A549 (cell line): ENCODE results near the gene RTBDN. TPM values are rescaled to one million over a fixed set of nuclear protein-coding genes. Genes with fewer than 3 reads are reported as not detected.
A peak's percentile ranks its signal among the peaks of the same experiment; 100 is the strongest.

Experiments used
- ATAC-seq, 2 experiments: fragments of 200-7000 bp in 1 of 2; fragments of >200 bp in 1 of 2; cut with Nextera tagmentation in 1 of 2; cut with Tn5 transposase in 1 of 2; 3 replicates each; pipeline versions ENCODE4 v1.8.0 to v1.9.1; 2018 to 2020; ENCODE audit warnings: mild to moderate bottlenecking in 1 of 2, moderate library complexity in 1 of 2
- CTCF ChIA-PET: fragments of 300-600 bp; sonication (Branson Sonifier 250); formaldehyde crosslinking; extraction: SDS; loops from one replicate; lab custom pipeline; 2021; ENCODE audit warnings: antibody characterized with exemption, inconsistent platforms; lab: Yijun Ruan, JAX
- POLR2A ChIA-PET: fragments of 350-600 bp; formaldehyde crosslinking; extraction: SDS; loops from one replicate; lab custom pipeline; 2021; ENCODE audit warnings: antibody characterized with exemption, inconsistent platforms; lab: Yijun Ruan, JAX
- DNase-seq, 2 experiments: peaks; one replicate each; pipeline versions ENCODE4 v3.0.0 to v3.0.0-alpha.2; 2011 to 2016; ENCODE audit warnings: low read depth in 1 of 2, low spot score in 1 of 2
- FAIRE-seq: peaks from 2 replicates; lab custom pipeline; 2011; peaks lifted over from hg19 to GRCh38; lab: Jason Lieb, UNC
- H3K27ac ChIP-seq, 2 experiments: fragments of >200 bp; sonication (Bioruptor Twin); formaldehyde crosslinking; 3 replicates each; pipeline ENCODE4 v1.5.1; 2016 to 2017
- H3K4me1 ChIP-seq: fragments of >200 bp; sonication (Bioruptor Twin); formaldehyde crosslinking; 3 replicates; pipeline ENCODE4 v1.6.1; 2016
- H3K4me2 ChIP-seq: fragments of >200 bp; sonication (Bioruptor Twin); formaldehyde crosslinking; 3 replicates; pipeline ENCODE4 v1.6.1; 2016
- H3K4me3 ChIP-seq: fragments of >200 bp; sonication (Bioruptor Twin); formaldehyde crosslinking; 3 replicates; pipeline ENCODE4 v1.5.1; 2016
- H3K9me3 ChIP-seq: fragments of >200 bp; sonication (Bioruptor Twin); formaldehyde crosslinking; 3 replicates; pipeline ENCODE4 v1.6.1; 2016
- BCL3 ChIP-seq: fragments of >200 bp; sonication (Bioruptor Twin); formaldehyde crosslinking; IDR thresholded peaks from 3 replicates; pipeline ENCODE4 v1.6.1; 2016
- CBX2 ChIP-seq: fragments of 200-600 bp; sonication (generic); IDR thresholded peaks from 2 replicates; pipeline ENCODE4 v1.6.1; 2016; ENCODE audit warnings: low read depth, mild to moderate bottlenecking, borderline replicate concordance
- E2F6 ChIP-seq: IDR thresholded peaks from 2 replicates; pipeline ENCODE4 v1.6.1; 2012; ENCODE audit warnings: low read depth, borderline replicate concordance
- EHF ChIP-seq: fragments of 250-450 bp; sonication (Bioruptor Pico); IDR thresholded peaks from 2 replicates; pipeline ENCODE4 v1.5.0; 2020; ENCODE audit warnings: mild to moderate bottlenecking
- FOSB ChIP-seq: fragments of 250-450 bp; sonication (Bioruptor Pico); IDR thresholded peaks from 2 replicates; pipeline ENCODE4 v1.5.0; 2020; ENCODE audit warnings: mild to moderate bottlenecking, moderate library complexity
- FOXS1 ChIP-seq: fragments of 250-450 bp; sonication (Bioruptor Pico); IDR thresholded peaks from 2 replicates; pipeline ENCODE4 v1.5.0; 2020; ENCODE audit warnings: mild to moderate bottlenecking, moderate library complexity
- HEYL ChIP-seq: fragments of 250-450 bp; sonication (Bioruptor Pico); IDR thresholded peaks from 2 replicates; pipeline ENCODE4 v1.8.0; 2021; ENCODE audit warnings: mild to moderate bottlenecking, moderate library complexity
- HMGXB4 ChIP-seq: fragments of 250-450 bp; sonication (Bioruptor Pico); IDR thresholded peaks from 2 replicates; pipeline ENCODE4 v1.5.0; 2021; ENCODE audit warnings: mild to moderate bottlenecking, moderate library complexity, borderline replicate concordance
- HOXB13 ChIP-seq: fragments of 250-450 bp; sonication (Bioruptor Pico); IDR thresholded peaks from 2 replicates; pipeline ENCODE4 v1.5.0; 2020; ENCODE audit warnings: low read depth, mild to moderate bottlenecking, moderate library complexity
- HOXB5 ChIP-seq: fragments of 250-450 bp; sonication (Bioruptor Pico); IDR thresholded peaks from 2 replicates; pipeline ENCODE4 v1.5.0; 2020; ENCODE audit warnings: mild to moderate bottlenecking, moderate library complexity
- JUN ChIP-seq, 2 experiments: fragments of >200 bp; sonication (Bioruptor Twin); formaldehyde crosslinking; IDR thresholded peaks; 2 replicates in 1 of 2; 3 replicates in 1 of 2; pipeline ENCODE4 v1.6.1; 2016 to 2017
- JUNB ChIP-seq: fragments of >200 bp; sonication (Bioruptor Twin); formaldehyde crosslinking; IDR thresholded peaks from 2 replicates; pipeline ENCODE4 v1.6.1; 2016
- KDM5A ChIP-seq: fragments of 200-600 bp; sonication (generic); IDR thresholded peaks from 2 replicates; pipeline ENCODE4 v1.6.1; 2016; ENCODE audit warnings: antibody characterized with exemption, mild to moderate bottlenecking
- MAX ChIP-seq: IDR thresholded peaks from 2 replicates; pipeline ENCODE4 v1.6.1; 2012
- MYC ChIP-seq: IDR thresholded peaks from 2 replicates; pipeline ENCODE4 v1.6.1; 2012; ENCODE audit warnings: mild to moderate bottlenecking, inconsistent platforms, low read length, improper control_type of control experiment, borderline replicate concordance
- PHF8 ChIP-seq: fragments of 200-600 bp; sonication (generic); IDR thresholded peaks from 2 replicates; pipeline ENCODE4 v1.6.1; 2016; ENCODE audit warnings: low read depth, mild to moderate bottlenecking, antibody characterized with exemption, moderate library complexity, borderline replicate concordance
- REST ChIP-seq: fragments of 200-600 bp; sonication (generic); IDR thresholded peaks from 2 replicates; pipeline ENCODE4 v1.6.1; 2016; ENCODE audit warnings: antibody characterized with exemption, mild to moderate bottlenecking, moderate library complexity
- SREBF2 ChIP-seq: fragments of 450-650 bp; IDR thresholded peaks from 2 replicates; pipeline ENCODE4 v1.6.1; 2014; ENCODE audit warnings: mild to moderate bottlenecking, moderate library complexity
- TFCP2L1 ChIP-seq: fragments of 250-450 bp; sonication (Bioruptor Pico); IDR thresholded peaks from 2 replicates; pipeline ENCODE4 v1.5.0; 2021; ENCODE audit warnings: mild to moderate bottlenecking
- USF2 ChIP-seq: fragments of 450-650 bp; IDR thresholded peaks from 2 replicates; pipeline ENCODE4 v1.6.1; 2014; ENCODE audit warnings: antibody characterized with exemption
- ZSCAN20 ChIP-seq: fragments of 250-450 bp; sonication (Bioruptor Pico); IDR thresholded peaks from 2 replicates; pipeline ENCODE4 v1.8.0; 2022; ENCODE audit warnings: mild to moderate bottlenecking, moderate library complexity
- WGBS: methylation state at CpG from one replicate; pipeline ENCODE4 v1.1.6; 2017; ENCODE audit errors: missing lambda C conversion rate; 5-methylcytosine and 5-hydroxymethylcytosine counted together
- polyA plus RNA-seq, 4 experiments: library from polyadenylated mRNA; depleted of rRNA in 3 of 4; stranded (reverse); fragments of >200 nt; fragmentation: RNase III in 1 of 4; extraction: RNeasy Plus Mini Kit Qiagen cat#74134 plus additional on column Dnase treatment in 1 of 4; gene quantifications; 2 replicates in 3 of 4; 3 replicates in 1 of 4; pipeline ENCODE4 v1.2.3, GENCODE V29; 2011 to 2017

RTBDN gene
- polyA plus RNA-seq, 2 of the 4 experiments (the other 2 are of a cell fraction) = 0.09 to 0.25 TPM

GRCh38 chr19:12782424-12783290 lies 51.7 kb downstream of the RTBDN start (continued):
- TF ChIP-seq JUN (IDR thresholded peaks at IDR 0.05) = peak; percentile 22 to 61; a peak in 2 of 5 replicates
- TF ChIP-seq MAX = peak; percentile 50
- TF ChIP-seq HOXB13 (CRISPR knock-in tag) = 0 out of 2 replicates have a peak, but pooled peaks have one; percentile 22
- TF ChIP-seq KDM5A = no peak
- TF ChIP-seq E2F6 = peak; percentile 75; the same call in 1 of the 2 replicates

- no peak for FAIRE-seq
- H3K27ac ChIP-seq = peak overlapping the region; percentile 96 to 99
- CTCF ChIA-PET = interaction anchor here (1.0 to 29.7 kb wide), 4 partner anchors 10 to 33 kb away, joined by 3 to 725 read pairs (median 14); partner anchors contain the start of genes BEST2, GET3, JUNB and RNASEH2A
- TF ChIP-seq JUNB (no peak), SREBF2 (no peak), HMGXB4 (CRISPR knock-in tag) (no peak), FOSB (CRISPR knock-in tag) (no peak), USF2 (no peak), HOXB5 (CRISPR knock-in tag) (no peak), KDM5A (no peak), EHF (CRISPR knock-in tag) (no peak), TFCP2L1 (no peak), HEYL (CRISPR knock-in tag) (no peak), ZSCAN20 (no peak), REST (no peak), FOXS1 (no peak), PHF8 (no peak), BCL3 (no peak), CBX2 (no peak), MAX (no peak), MYC (no peak)
- TF ChIP-seq, all 56 proteins: peak for 0
- ATAC-seq (no peak), DNase-seq (no peak)
- H3K4me3 ChIP-seq = peak overlapping the region; percentile 44
- H3K4me2 ChIP-seq = peak overlapping the region; percentile 99
- H3K4me1 ChIP-seq = peaks cover 69% of the 10 kb centered on the region
- POLR2A ChIA-PET = interaction anchor here (2.0 kb wide), 1 partner anchor 10 kb away, joined by 27 read pairs; the partner anchor contains the start of gene JUNB
- 5% methylated on average over 5 of the region's 12 CpGs for WGBS
- H3K9me3 ChIP-seq = no peaks in the 10 kb centered on the region
Observed at GRCh38 chr19:12782174-12782423, 52.3 kb downstream of the RTBDN start.
